Spleen (tissue), 11 donors: ENCODE data around the gene BSN. TPM values are rescaled to one million over a fixed set of nuclear protein-coding genes. Genes with fewer than 3 reads are reported as not detected.

ENCODE experiments used
- DNase-seq: peaks from one replicate; pipeline ENCODE4 v3.0.0-alpha.2; 2020
- H3K27ac ChIP-seq, 8 donors: fragments of 200-600 bp; sonication (generic) in 7 of 8; 1 replicate in 4 of 8; 2 replicates in 4 of 8; pipeline versions ENCODE4 v1.5.0 to v1.8.0; 2016 to 2021; ENCODE audit warnings: inconsistent platforms in 4 of 8, mild to moderate bottlenecking in 4 of 8, moderate library complexity in 1 of 8
- H3K27me3 ChIP-seq, 7 donors: fragments of 200-600 bp; sonication (generic) in 6 of 7; replicated peaks in 1 of 7; 1 replicate in 4 of 7; 2 replicates in 3 of 7; pipeline versions ENCODE4 v1.5.0 to v1.8.0; 2016 to 2021; ENCODE audit warnings: inconsistent platforms in 3 of 7, mild to moderate bottlenecking in 1 of 7
- H3K36me3 ChIP-seq, 6 donors: fragments of 200-600 bp; sonication (generic) in 5 of 6; 1 replicate in 4 of 6; 2 replicates in 2 of 6; pipeline versions ENCODE4 v1.5.0 to v1.8.0; 2016 to 2021; ENCODE audit warnings: inconsistent platforms in 2 of 6
- H3K4me1 ChIP-seq, 6 donors: fragments of 200-600 bp; sonication (generic) in 5 of 6; 1 replicate in 3 of 6; 2 replicates in 3 of 6; pipeline versions ENCODE4 v1.5.0 to v1.8.0; 2016 to 2021; ENCODE audit warnings: inconsistent platforms in 3 of 6
- H3K4me3 ChIP-seq, 8 donors: fragments of 200-600 bp; sonication (generic) in 7 of 8; 1 replicate in 4 of 8; 2 replicates in 4 of 8; pipeline versions ENCODE4 v1.5.0 to v1.8.0; 2016 to 2021; ENCODE audit warnings: inconsistent platforms in 4 of 8, mild to moderate bottlenecking in 4 of 8, moderate library complexity in 2 of 8
- H3K9me3 ChIP-seq, 8 donors: fragments of 200-600 bp; sonication (generic) in 7 of 8; 1 replicate in 4 of 8; 2 replicates in 4 of 8; pipeline versions ENCODE4 v1.5.0 to v1.8.0; 2016 to 2021; ENCODE audit warnings: inconsistent platforms in 4 of 8
- CTCF ChIP-seq, 11 experiments: fragments of 200-600 bp in 7 of 11; fragments of 450-650 bp in 4 of 11; sonication (generic) in 4 of 11; IDR thresholded peaks in 8 of 11; conservative IDR thresholded peaks in 3 of 11; 1 replicate in 7 of 11; 2 replicates in 4 of 11; pipeline versions ENCODE4 v1.4.0 to v1.8.0; 2016 to 2021; ENCODE audit warnings: antibody characterized with exemption in 11 of 11, inconsistent platforms in 4 of 11, mild to moderate bottlenecking in 1 of 11
- POLR2A ChIP-seq, 3 donors: fragments of 450-650 bp; IDR thresholded peaks; one replicate each; pipeline ENCODE4 v1.5.1; 2017; ENCODE audit warnings: antibody characterized with exemption in 3 of 3, mild to moderate bottlenecking in 1 of 3
- POLR2AphosphoS5 ChIP-seq, 3 donors: sonication (generic); formaldehyde crosslinking; IDR thresholded peaks; one replicate each; pipeline ENCODE4 v1.5.1; 2017; ENCODE audit warnings: antibody characterized with exemption in 3 of 3
- WGBS, 5 donors: extraction: QIAGEN DNeasy Blood & Tissue Kit in 3 of 5; methylation state at CpG; one replicate each; pipeline versions ENCODE4 v1.1.5 to v1.1.7; 2013 to 2018; 5-methylcytosine and 5-hydroxymethylcytosine counted together
- intact Hi-C: fragments of 100-400 bp; cut with DNase I; formaldehyde crosslinking; loops from one replicate; pipeline ENCODE4 v1.15.0; 2023; ENCODE audit warnings: low total_unique reads
- polyA plus RNA-seq, 3 donors: library from polyadenylated mRNA; stranded (reverse); fragments of 200-250 nt; gene quantifications; one replicate each; pipeline ENCODE4 v1.2.1, GENCODE V29; 2013
- total RNA-seq, 7 donors: library from RNA; depleted of rRNA in 3 of 7; stranded (reverse); fragments of >200 nt in 3 of 7; fragmentation: NEBNext Ultra II Directional in 4 of 7; extraction: Animal tissue kit (Norgen Biotek cat#: 25700) in 4 of 7; gene quantifications; one replicate each; pipeline versions ENCODE4 v1.1.0 to v1.2.1, GENCODE V29; 2016 to 2021
- donor health status: healthy with polysubstance abuse.
- donor health status: DM: no; HTN: no; CAD: no; lungs with moderate emphysema.
- donor health status: DM: no; HTN: no; CAD: no.
- donor health status: Bipolar disorder and iron deficiency.
- donor health status: healthy.
- donor health status: DM: no; HTN: no; CAD: no.
- donor health status: DM: yes; HTN: yes; CAD: no.

Gene BSN
- total and polyA plus RNA-seq, 10 donors = 0.02 to 1.1 (median 0.36) TPM

GRCh38 chr3:49649576-49649975, 95.3 kb downstream of the BSN start:
- no peak for TF ChIP-seq CTCF (IDR thresholded peaks at IDR 0.05 in 8 of 11, conservative IDR thresholded peaks at IDR 0.05 in 3 of 11)
- no peak for TF ChIP-seq POLR2A (IDR thresholded peaks at IDR 0.05)
- TF ChIP-seq POLR2AphosphoS5 (IDR thresholded peaks at IDR 0.05) = no peak
- H3K4me1 ChIP-seq = no peaks in the 10 kb centered on the region
- no peak for DNase-seq
- H3K9me3 ChIP-seq = no peaks in the 10 kb centered on the region
- no peak overlapping the region for H3K27ac ChIP-seq
- no peaks in the 10 kb centered on the region for H3K36me3 ChIP-seq
- 82 to 100% (median 92%) methylated on average over 1 of the region's 1 CpG for WGBS, 5 donors
- H3K4me3 ChIP-seq = no peak overlapping the region
- H3K27me3 ChIP-seq = no peaks in the 10 kb centered on the region
- intact Hi-C loops = no loop called here

GRCh38 chr3:49650177-49650576, 95.9 kb downstream of the BSN start:
- no peaks in the 10 kb centered on the region for H3K4me1 ChIP-seq
- TF ChIP-seq POLR2AphosphoS5 (IDR thresholded peaks at IDR 0.05) (no peak), CTCF (IDR thresholded peaks at IDR 0.05 in 8 of 11, conservative IDR thresholded peaks at IDR 0.05 in 3 of 11) (no peak), POLR2A (IDR thresholded peaks at IDR 0.05) (no peak)
- H3K36me3 ChIP-seq = no peaks in the 10 kb centered on the region
- no peak for DNase-seq
- no peak overlapping the region for H3K27ac ChIP-seq
- WGBS, 5 donors = 57 to 64% (median 63%) methylated on average over 1 of the region's 1 CpG
- H3K27me3 ChIP-seq = no peaks in the 10 kb centered on the region
- no peaks in the 10 kb centered on the region for H3K9me3 ChIP-seq
- H3K4me3 ChIP-seq = no peak overlapping the region
- intact Hi-C loops = no loop called here

GRCh38 chr3:49650637-49651036, 96.4 kb downstream of the BSN start:
- Histone ChIP-seq H3K9me3 (no peaks in the 10 kb centered on the region), H3K27ac (no peak overlapping the region), H3K36me3 (no peaks in the 10 kb centered on the region), H3K4me3 (no peak overlapping the region), H3K4me1 (no peaks in the 10 kb centered on the region), H3K27me3 (no peaks in the 10 kb centered on the region)
- intact Hi-C loops = no loop called here
- TF ChIP-seq POLR2AphosphoS5 (IDR thresholded peaks at IDR 0.05) = no peak
- TF ChIP-seq POLR2A (IDR thresholded peaks at IDR 0.05) = no peak
- no peak for TF ChIP-seq CTCF (IDR thresholded peaks at IDR 0.05 in 8 of 11, conservative IDR thresholded peaks at IDR 0.05 in 3 of 11)
- 73 to 89% (median 76%) methylated on average over 5 to 8 of the region's 8 CpGs for WGBS, 5 donors
- no peak for DNase-seq

GRCh38 chr3:49652218-49652902, 98.1 kb downstream of the BSN start:
- intact Hi-C loops = no loop called here
- Histone ChIP-seq H3K9me3 (no peaks in the 10 kb centered on the region), H3K4me1 (no peaks in the 10 kb centered on the region), H3K27me3 (peaks cover 0 to 10% (median 0%) of the 10 kb centered on the region in 7 donors), H3K4me3 (no peak overlapping the region), H3K27ac (no peak overlapping the region), H3K36me3 (no peaks in the 10 kb centered on the region)
- DNase-seq = no peak
- 88 to 92% (median 91%) methylated on average over 32 to 36 of the region's 36 CpGs for WGBS, 5 donors
- TF ChIP-seq POLR2A (IDR thresholded peaks at IDR 0.05) (no peak), POLR2AphosphoS5 (IDR thresholded peaks at IDR 0.05) (no peak), CTCF (IDR thresholded peaks at IDR 0.05 in 8 of 11, conservative IDR thresholded peaks at IDR 0.05 in 3 of 11) (no peak)
